Cardiac septum (tissue), 1 donor: ENCODE results near the gene INPP5A. TPM values are rescaled to one million over a fixed set of nuclear protein-coding genes. Genes with fewer than 3 reads are reported as not detected.
"Not testable (repeated sequence)": the region's sequence is repeated elsewhere in the genome, so short reads cannot be mapped to it uniquely, and the experiment has no call there.

Source experiments
- DNase-seq: peaks from one replicate; pipeline ENCODE4 v3.0.0-alpha.2; 2020; ENCODE audit warnings: low spot score
- intact Hi-C: fragments of 100-400 bp; cut with DNase I; formaldehyde crosslinking; loops from one replicate; pipeline ENCODE4 v1.14.0; 2022
- total RNA-seq: library from RNA; stranded (reverse); fragmentation: NEBNext Ultra II Directional; extraction: Animal tissue kit (Norgen Biotek cat#: 25700); gene quantifications from one replicate; pipeline ENCODE4 v1.2.1, GENCODE V29; 2021
- donor health status: DM: no; HTN: no; CAD: no.

INPP5A gene
- total RNA-seq, 1 donor from 2014 or later: 121 TPM

DNA sequence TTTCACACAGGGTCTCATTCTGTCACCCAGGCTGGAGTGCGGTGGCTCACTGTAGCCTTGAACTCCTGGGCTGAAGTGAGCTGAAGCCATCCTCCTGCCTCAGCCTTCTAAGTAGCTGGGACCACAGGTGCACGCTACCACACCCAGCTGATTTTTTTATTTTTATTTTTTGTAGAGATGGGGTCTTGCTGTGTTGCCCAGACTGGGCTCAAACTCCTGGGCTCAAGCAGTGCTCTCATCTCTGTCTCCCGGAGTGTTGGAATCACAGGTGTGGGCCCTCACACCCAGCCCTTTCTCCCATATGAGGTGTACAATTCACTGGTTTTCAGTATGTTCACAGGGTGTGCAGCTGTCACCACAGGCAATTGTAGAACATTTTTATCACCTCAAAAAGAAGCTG is 5.2 kb downstream of the INPP5A start:
- intact Hi-C loops: no loop called here

DNA sequence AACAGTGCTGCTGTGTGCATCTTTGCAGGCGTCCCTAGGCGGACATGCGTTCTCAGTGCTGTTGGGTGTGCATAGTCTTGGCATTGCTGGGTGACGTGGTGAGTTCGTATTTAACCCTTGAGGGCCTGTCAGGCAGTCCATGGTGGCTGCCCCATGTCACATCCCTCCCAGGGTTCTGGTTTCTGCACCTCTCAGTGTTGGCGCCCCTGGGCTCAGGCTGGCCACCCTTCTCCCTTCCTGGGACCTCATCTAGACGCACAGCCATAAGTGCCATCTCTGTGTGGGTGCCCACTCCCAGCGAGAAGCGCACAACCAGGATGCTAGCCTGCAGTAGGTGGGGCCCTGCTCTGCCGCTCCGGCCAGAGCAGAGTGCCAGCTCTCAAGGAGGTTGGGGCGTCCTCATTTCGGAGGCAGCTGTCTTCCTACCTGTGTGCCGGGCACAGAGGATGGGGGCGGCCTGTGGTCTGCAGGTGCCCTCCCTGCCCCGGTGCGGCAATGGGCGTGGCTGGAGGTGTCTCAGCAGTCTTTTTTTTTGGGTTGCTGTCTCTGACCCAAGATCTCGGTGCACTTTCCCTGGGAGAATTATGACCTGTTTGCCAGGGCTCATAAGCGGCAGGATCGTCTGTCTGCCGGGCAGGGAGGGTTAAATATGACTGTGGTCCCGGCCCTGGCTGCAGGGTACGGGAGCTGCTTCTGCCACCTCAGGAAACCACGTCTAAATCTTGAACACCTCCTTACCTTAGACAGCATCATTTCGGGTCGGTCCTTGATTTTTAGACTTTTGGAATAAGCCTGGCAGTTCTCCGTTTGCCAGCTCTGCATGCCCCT is 6.5 kb downstream of the INPP5A start:
- intact Hi-C loops: no loop called here
- DNase-seq: peak; percentile 38

More for the DNA sequence above, 5.2 kb downstream of the INPP5A start:
- DNase-seq: no peak

DNA sequence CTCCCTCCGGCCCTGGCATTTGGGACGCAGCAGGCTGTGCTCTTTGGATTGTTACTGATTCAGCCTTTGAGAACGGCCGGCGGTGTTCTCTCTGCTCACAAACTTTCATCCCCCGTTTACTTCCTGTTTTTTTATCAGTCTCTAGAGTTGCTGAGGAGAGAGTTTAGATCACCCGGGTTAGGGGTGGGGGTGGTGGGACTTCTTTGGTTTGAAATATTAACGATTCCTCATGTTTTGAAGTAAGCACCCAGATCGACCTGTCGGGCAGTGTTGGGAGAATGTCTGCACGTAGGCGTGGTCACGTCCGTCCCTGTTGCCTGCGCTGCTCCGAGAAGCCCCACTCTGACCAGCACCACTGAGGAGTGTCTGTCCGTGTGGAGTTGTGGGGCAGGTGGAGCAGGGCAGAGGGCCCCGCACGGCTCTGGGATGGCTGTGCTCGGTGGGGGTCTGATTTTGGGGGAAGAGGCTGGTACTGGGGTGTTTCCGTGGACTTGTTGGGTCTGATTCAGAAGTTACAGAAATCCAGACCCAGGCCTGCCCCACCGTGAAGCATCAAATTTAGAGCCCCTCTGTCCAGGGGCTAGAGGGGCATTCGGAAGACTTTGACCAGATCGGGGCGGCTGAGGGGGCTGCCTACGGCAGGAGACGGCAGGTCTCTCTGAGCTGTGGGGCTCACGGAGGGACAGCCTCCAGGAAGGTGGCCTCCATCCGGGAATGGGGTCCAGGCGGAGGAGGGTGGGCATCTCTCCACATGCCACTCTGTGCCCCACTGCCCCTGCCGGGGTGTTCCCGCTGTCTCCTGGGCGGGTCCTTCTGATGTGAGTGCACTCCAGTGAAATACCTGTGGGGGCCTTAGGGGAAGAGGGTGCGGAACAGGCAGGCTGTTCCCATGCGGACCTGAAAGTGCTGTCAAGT is 7.4 kb downstream of the INPP5A start:
- intact Hi-C loops: no loop called here
- DNase-seq: peak; percentile 76

DNA sequence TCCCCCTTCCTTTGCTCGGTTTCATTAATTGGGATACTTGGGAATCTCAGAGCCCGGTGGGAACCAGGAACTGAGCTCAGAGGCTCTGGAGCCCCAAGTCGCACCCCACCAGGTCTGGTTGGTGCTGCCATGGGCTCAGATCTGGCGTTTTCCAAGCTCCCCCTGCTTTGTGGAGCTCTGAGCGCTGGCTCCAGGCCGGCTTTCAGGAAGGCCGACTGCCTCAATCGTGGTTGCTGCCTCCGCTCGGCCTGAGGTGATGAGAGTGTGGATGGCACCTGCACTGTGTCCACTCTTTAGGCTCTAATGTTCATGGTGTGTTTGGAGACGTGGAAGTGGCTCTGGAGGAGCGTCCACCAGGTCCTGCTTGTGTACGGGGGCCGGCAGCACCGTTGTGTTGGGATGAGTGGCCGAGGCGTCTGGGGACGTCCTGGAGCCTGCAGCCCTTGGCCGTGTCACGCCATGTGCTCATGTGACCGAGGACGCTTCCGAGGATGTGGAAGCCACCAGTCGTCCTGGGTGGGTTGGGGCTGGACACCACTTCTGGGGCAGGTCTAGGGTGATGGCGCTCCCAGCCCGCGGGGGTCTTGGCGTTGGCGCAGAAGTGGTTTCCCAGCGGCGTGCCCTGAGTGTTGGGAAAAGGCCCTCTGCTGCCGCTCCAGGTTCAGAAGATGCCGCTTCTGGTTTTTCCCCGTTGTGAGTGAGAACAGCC is 8.2 kb downstream of the INPP5A start:
- DNase-seq: no peak
- intact Hi-C loops: no loop called here

DNA sequence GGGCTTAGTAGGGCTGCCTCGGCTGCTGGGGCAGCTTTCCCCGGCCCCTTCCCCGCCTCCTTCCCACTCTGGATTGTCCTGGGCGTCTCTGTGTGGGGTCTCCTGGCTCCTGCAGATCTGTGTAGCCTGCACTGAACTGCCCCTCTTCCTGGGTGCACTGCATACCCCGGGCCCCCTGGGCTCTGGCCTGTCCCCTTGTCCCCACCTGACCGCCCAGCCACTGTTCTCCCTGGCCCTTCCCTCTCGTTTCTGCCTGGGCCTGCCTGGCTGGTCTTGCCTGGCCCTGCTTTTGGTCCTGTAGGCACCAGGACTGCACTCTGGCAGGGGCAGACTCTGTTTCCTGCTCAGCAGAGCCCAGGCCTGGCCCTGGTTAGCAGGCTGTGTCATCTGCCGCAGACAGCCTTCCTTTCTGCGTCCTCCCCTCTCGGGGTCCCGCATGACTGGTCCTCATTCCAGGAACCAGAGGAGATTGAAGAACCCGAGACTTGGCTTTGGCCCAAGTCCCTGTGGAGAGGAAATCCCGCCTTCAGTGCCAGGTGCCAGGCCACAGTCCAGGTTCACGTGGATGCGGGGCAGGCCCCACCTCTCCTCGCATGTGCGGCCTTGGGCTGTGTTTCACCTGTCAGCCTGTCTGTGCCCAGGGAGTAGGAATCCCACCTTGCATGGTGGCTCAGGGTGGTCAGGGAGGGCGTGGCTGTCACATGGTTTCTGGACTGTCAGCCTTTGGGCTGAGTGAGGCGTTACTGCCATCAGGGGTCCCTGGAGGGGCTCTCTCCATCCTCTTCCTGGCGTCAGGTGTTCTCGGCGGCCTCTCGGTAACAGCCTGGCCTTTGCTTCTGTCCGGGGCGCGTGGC is 9.2 kb downstream of the INPP5A start:
- intact Hi-C loops: no loop called here
- peak; percentile 55 for DNase-seq

DNA sequence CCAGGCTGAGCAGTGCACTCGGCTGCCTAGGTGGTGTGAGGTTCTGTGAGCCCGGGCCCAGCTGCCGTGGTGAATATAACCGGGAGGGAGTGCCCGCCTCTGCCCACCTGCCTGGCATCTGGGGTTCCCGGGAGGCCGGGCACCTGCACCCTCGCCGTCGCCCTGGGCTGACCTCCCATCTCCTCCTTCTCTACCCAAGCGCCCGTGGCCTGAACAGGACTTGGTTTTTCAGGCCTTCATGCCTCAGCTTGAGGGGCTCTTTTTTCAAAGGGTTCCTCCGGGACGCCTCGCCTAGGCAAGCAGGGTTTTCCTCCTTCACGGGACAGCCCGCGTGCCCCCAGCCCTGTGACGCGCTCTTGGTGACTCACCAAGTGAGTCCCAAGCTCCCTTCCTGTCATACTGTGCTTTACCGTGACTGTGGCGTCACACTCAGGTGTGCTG is 9.9 kb downstream of the INPP5A start:
- intact Hi-C loops: no loop called here
- DNase-seq: peak; percentile 66

DNA sequence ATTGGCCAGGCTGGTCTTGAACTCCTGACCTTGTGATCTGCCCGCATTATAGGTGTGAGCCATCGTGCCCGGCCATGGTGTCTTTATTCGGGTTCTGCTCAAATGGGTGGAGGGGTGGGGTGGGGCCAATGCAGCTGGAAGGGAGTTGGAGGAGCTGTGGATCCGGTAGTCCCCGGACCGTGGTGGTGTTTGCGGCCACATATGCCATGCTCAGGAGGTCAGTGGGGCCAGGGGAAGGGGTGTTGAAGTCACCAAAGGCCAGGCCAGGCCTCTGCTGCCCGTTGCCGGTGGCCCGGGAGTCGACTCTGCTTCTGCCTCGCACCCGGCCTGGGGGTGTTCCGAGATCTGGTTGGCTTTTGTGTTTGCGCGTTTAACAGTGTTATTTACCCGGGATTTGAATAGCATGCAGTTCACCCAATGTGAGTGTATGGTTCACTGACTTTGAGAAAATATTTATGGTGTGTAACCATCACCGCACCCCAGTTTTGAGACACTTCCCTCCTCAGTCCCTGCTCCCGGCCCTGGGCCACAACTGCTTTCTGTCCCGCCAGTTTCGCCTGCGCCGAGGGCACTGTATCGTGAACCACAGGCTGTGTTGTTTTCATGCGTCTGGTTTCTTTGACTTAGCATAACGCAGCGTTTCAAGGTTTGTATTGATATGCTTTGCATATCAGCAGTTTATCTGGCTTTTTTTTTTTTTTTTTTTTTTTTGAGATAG is 10.7 kb downstream of the INPP5A start:
- no peak for DNase-seq
- intact Hi-C loops: no loop called here

DNA sequence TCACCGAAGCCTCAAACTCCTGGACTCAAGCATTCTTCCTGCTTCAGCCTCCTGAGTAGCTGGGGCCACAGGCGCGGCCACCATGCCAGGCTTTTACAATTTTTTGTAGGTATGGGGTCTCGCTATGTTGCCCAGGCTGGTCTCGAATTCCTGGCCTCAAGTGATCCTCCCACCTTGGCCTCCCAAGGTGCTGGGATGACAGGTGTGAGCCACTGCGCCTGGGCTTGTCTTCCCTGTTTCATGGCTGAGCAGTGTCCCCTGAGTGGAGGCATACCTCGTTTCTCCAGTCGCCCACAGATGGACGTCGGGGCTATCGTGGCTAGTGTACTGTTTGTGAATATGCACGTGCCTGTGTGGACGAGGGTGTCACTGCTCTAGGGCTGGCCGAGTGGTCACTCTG is 11.3 kb downstream of the INPP5A start:
- intact Hi-C loops: no loop called here
- DNase-seq: no peak

DNA sequence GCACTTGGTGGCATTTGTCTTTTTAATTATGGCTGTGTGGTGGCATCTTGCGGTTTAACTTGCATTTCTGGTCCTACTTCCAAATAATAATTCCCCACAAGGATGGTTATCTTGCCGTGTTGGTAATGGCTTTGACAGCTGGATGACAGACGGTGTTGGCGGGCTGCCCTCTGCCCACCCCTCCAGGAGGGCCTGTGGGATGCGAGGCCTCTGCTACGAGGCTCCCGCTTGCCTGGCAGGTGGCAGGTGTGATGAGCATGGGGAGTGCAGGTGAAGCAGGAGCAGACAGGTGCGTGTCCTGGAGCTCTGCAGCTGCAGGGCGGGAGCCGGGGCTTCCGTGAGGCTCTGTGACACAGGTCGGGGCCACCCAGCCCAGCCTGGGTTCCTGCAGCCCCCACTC is 11.8 kb downstream of the INPP5A start:
- no peak for DNase-seq
- intact Hi-C loops: no loop called here

DNA sequence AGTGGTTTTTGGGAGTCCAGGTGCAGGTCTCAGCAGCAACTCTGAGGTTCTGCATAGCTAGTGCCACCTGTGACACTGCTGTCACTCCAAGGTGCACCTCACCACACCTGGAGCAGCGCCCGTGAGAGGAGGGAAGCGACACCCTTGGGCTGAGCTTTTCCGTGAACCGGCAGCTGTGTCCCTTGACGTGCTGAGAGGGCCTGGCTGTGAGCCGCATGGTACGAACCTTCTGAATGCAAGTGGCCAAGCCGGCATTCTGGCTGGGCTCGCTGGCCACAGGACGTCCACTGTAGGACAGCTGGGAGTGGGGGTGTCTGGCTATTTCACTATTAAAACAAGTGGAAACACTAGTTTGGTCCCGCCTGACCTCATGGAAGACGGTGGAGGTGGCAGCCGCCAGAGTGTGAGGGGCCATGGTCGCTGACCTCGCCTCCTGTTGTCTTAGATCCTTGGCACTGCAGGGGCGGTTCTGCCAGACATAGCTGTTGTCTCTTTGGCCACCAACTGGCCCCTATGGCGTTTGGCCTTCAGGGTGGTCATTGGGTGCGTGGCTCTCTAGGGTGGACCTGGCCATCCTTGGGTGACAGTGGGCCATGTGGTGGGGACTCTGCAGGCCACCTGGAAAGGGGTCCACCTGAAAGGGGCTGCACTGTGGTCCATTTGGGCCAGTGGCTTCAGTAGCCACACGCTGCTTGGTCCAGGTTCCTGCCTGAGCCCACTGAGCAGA is 12.9 kb downstream of the INPP5A start:
- no peak for DNase-seq
- intact Hi-C loops: no loop called here

DNA sequence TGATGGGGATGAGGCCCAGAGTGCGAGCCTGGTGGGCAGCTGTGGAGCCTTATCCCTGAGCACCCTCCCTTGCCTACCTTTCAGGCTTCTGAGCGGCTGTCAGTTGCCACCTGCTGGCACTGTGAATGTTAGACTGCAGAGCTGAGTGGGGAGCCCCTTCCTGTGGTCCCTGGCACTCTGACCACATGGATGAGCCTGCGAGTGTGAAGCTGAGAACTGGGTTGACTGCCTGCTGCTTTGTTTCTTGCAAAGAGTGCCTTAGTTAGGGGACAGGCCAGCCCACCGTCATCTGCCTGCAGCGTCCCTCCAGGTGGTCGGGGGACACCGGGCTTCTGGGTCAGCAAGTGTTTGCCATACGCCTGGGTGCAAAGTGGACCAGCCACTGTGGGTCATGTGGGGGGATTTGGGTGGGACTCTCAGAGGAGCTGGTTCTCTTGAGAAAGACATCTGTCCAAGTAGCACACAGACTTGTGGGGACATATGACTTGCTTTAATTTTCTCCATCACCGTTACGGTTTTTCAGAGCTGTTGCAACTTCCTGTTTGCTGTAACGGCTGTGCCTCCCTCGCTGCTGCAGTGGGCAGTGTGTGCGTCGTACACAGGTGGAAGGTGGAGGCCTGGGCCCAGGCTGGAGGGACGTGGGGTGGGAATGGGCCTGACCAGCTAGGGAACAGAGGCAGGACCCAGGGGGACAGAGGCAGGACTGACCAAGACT is 13.7 kb downstream of the INPP5A start:
- DNase-seq: no peak
- intact Hi-C loops: no loop called here

DNA sequence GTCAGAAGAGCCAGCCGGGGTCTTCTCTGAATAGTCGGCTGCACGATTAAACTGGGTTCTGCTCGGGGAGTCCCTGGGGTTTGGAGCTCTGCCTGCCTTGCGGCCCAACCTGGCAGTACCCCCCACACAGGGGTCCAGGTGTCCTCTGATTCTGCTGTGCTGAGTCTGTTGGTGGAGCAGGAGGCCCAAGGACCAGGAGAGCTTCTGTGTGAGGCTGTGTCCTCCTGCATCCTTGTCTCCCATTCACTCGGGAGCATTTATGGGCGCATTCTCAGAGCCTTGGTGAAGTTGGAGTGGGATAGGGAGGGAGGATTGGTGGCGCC is 14.2 kb downstream of the INPP5A start:
- no peak for DNase-seq
- intact Hi-C loops: no loop called here

DNA sequence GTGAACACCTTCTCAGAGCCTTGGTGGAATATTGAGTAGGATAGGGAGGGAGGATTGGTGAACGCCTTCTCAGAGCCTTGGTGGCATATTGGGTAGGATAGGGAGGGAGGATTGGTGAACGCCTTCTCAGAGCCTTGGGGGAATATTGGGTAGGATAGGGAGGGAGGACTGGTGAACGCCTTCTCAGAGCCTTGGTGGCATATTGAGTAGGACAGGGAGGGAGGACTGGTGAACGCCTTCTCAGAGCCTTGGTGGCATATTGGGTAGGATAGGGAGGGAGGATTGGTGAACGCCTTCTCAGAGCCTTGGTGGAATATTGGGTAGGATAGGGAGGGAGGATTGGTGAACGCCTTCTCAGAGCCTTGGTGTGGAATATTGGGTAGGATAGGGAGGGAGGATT is 15.0 kb downstream of the INPP5A start:
- DNase-seq, intact Hi-C loops: not testable (repeated sequence)

DNA sequence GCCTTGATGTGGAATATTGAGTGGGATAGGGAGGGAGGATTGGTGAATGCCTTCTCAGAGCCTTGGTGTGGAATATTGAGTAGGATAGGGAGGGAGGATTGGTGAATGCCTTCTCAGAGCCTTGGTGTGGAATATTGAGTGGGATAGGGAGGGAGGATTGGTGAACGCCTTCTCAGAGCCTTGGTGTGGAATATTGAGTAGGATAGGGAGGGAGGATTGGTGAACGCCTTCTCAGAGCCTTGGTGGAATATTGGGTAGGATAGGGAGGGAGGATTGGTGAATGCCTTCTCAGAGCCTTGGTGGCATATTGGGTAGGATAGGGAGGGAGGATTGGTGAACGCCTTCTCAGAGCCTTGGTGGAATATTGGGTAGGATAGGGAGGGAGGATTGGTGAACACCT is 16.0 kb downstream of the INPP5A start:
- intact Hi-C loops: not testable (repeated sequence)

DNA sequence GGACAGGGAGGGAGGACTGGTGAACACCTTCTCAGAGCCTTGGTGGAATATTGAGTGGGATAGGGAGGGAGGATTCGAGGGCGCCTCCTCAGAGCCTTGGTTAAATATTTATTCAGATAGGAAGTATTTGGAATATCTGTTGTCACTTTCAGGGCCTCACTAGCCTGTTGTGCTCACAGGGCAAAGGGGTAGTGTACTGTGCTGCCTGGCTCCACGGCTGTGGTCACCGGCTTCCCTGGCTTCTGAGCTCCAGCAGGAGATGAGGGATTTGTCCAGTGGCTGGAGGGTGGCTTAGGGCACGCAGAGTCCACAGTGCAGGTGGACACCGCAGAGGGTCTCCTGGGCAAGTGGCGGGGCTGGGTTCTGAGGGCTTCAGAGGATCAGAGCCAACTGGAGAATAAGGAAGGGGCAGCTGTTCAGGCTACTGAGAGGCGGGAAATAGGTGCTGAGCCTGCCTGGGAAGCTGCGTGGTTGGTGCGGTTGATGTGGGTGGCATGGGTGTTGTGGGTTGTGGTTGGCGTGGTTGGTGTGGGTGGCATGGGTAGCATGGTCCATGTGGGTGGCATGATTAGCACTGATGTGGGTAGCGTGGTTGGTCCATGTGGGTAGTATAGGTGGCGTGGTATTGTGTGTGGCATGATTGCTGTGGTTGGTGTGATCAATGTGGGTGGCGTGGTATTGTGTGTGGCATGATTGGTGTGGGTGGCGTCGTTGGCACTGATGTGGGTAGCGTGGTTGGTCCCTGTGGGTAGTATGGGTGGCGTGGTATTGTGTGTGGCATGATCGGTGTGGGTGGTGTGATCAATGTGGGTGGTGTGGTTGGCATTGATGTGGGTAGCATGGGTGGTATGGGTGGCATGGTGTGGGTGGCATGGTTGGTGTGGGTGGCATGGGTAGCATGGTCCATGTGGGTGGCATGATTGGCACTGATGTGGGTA is 16.7 kb downstream of the INPP5A start:
- no peak for DNase-seq

More for the DNA sequence above, 16.0 kb downstream of the INPP5A start:
- not testable (repeated sequence) for DNase-seq

DNA sequence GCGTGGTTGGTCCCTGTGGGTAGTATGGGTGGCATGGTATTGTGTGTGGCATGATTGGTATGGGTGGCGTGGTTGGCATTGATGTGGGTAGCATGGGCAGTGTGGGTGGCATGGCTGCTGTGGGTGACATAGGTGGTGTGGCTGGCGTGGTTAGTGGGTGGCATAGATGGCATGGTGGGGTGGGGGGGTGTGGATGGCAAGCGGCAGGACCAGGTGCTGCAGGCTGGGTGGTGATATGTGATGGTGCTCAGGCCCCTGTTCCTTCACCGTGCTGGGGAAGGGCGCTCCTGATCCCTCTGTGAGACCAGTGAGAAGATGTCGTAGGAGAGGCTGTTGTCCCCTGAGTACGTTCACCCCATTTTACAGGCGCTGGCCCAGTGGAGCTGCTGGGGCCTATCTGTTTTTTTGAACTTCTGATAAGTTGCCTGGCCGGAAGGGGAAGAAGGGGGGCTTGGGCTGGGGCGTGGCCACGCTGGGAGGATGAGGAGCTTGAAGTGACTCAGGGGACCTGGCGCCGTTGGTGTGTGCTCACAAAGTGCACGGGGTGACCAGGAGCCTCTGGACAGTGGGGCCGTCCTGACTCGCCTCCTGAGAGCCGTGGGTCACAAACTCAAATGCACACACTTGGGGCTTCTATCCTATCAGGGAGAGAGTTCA is 17.5 kb downstream of the INPP5A start:
- intact Hi-C loops: no loop called here
- DNase-seq: peak; percentile 90

More for the DNA sequence above, 16.7 kb downstream of the INPP5A start:
- intact Hi-C loops: no loop called here
